GM12872 (cell line): Measurements from ENCODE around the gene GNG14.

ENCODE experiments used
- TF ChIP-seq, protein P1 (sequence below): IDR thresholded peaks from 3 replicates; pipeline ENCODE4 v1.5.1; 2011; ENCODE audit warnings: low read depth, mild to moderate bottlenecking, low read length, moderate library complexity; ENCODE audit not compliant: insufficient read depth

Gene GNG14

DNA sequence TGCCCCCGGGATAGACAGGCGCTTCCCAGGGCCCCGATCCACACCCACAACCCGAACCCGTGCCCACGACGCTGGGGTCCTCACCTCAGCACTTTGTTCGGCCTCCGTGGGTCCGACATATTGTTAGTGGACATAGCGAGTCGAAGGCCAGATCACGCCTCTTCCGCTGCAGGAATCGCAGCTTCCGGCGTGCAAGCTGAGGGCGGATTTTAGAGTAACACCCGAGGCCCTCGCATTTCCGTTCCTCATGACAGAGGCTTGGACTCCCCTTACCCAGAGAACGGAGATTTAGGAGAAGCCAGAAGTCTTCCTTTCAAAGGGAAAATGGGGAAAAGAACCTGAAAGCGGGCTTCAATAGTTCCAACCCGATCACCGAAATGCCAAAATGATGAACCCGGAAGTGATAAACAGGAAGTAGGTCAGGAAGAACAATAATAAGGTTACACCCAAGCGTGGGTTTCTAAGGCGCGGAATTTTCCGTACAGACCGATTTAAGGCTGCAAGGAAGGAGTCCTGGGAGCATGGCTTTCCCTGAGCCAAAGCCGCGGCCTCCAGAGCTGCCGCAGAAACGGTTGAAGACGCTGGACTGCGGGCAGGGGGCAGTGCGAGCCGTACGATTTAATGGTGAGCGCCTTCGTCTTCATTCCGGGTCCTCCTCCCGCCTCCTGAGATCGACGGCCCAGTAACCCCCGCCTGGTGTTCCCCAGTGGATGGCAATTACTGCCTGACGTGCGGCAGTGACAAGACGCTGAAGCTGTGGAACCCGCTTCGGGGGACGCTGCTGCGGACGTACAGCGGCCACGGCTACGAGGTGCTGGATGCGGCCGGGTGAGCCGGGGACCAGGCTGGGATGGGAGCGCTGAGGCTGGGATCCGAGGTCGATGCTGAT, 18.3 kb upstream of the GNG14 start:
- TF ChIP-seq, protein P1, sequence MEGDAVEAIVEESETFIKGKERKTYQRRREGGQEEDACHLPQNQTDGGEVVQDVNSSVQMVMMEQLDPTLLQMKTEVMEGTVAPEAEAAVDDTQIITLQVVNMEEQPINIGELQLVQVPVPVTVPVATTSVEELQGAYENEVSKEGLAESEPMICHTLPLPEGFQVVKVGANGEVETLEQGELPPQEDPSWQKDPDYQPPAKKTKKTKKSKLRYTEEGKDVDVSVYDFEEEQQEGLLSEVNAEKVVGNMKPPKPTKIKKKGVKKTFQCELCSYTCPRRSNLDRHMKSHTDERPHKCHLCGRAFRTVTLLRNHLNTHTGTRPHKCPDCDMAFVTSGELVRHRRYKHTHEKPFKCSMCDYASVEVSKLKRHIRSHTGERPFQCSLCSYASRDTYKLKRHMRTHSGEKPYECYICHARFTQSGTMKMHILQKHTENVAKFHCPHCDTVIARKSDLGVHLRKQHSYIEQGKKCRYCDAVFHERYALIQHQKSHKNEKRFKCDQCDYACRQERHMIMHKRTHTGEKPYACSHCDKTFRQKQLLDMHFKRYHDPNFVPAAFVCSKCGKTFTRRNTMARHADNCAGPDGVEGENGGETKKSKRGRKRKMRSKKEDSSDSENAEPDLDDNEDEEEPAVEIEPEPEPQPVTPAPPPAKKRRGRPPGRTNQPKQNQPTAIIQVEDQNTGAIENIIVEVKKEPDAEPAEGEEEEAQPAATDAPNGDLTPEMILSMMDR, result no peak

DNA sequence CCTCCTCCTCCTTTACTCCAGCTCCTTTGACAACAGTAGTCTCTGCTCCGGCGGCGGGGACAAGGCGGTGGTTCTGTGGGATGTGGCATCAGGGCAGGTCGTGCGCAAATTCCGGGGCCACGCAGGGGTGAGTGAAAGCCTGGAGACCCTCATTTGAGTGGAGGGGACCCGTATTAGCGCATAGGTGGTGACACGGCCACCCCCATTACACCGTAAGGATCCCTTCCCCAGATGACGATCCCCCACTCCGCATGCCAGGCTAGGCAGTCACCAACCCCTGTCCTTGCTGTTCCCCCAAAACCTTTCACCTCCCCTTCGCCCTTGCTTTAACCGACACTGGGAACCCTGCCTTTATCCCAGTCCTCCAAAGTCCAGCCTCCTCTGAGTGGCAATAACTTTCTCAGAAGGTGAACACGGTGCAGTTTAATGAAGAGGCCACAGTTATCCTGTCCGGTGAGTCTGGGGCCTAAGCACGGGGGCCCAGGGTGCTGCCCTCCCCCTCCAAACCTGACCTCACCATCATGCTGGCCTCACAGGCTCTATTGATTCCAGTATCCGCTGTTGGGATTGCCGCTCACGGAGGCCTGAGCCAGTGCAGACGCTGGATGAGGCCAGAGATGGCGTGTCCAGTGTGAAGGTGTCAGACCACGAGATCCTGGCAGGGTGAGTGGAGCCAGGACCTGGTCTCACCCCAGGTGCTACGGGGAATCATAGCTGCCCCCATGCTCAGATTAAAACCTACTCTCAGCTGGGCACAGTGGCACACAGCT, 17.5 kb upstream of the GNG14 start:
- TF ChIP-seq, protein P1, result no peak

DNA sequence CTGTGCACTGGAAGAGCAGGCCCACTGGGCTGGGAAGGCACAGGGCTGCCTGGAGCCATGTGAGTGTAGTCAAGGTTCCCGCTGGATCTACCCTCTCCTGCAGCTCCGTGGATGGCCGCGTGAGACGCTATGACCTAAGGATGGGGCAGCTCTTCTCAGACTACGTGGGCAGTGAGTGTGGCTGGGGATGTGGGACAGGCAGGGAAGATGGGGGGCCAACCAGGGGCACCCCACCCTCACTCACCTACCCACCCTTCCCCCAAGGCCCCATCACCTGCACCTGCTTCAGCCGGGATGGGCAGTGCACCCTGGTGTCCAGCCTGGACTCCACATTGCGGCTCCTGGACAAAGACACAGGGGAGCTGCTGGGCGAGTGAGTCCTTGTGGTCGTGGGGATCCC, 15.1 kb upstream of the GNG14 start:
- TF ChIP-seq, protein P1, result no peak

DNA sequence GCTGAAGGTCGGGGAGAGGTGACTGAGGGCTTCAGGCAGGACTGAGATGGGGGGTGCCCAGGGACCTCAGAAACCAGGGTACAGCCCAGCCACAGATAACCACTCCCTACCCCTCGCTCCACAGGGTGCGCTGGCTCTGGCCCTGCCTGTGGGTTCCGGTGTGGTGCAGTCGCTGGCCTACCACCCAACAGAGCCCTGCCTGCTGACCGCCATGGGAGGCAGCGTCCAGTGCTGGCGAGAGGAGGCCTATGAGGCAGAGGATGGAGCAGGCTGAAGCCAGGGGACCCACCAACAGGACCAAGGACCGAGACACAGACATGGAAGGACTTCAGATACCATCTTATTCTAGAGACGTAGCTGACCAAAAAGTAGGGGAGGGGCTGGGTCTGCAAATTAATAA, 12.4 kb upstream of the GNG14 start:
- TF ChIP-seq, protein P1, result no peak

DNA sequence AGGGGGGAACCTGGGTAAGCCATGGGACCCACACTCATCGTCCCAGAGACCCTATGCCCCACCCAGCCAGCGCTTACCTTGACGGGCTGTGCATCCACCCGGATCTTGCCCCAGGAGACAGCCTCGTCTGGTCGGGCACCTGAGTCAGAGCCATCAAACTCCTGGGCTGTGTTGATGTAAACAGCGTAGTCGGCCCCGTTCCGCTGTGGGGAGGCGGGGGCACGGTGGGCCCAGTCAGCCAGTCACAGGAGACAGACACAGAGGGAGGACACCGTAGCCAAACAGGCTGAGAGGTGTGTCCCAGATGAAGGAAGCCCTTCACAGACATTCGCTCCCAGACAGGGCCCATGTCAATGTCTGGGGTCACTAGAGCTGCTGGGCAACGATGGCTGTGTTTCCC, 11.9 kb upstream of the GNG14 start:
- TF ChIP-seq, protein P1, result no peak

DNA sequence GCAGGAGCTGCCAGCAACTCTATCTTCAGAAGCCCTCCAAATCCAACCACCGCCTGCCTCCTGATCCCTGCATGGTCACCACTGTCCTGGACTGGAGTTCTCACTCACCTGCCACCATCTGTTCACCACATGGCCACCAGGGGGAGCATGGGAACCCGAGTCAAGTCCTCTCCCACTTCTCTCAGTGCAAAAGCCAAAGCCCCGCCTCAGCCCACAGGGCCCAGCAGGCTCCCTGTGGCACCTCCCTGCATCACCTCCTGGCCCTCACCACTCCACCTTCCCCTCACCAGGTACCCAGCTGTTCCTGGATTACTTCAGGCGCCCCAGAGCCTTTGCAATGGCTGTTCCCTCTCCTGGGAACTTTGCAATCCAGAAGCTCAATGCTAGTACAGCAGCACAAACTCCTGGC, 11.4 kb upstream of the GNG14 start:
- TF ChIP-seq, protein P1, result peak; percentile 97

DNA sequence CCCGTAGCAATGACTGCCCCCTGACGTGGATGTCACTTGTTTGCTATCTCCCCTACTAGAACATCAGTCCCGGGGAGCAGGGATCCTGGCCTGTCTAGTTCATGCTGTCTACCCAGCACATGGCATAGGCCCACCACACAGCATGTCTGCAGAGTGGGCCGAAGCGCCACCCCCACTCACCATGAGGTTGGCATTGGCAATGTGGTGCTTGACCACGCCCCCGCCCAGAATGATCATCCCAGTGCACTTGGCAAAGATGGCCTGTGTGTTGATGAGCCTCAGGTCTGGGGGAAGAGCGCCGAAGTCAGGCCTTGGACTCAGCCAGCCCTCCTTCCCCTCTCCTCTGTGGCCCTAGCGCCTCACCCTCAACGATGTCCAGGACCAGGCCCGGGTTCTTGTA, 10.9 kb upstream of the GNG14 start:
- TF ChIP-seq, protein P1, result no peak
